GM21825 (cell line): Measurements from ENCODE around the gene EXOC4.

Experiments used
- ATAC-seq: cut with Tn5 transposase; IDR thresholded peaks from one replicate; pipeline ENCODE4 v1.9.1; 2021; ENCODE audit warnings: mild to moderate bottlenecking, moderate library complexity; ENCODE audit not compliant: unreplicated experiment

The EXOC4 gene

DNA sequence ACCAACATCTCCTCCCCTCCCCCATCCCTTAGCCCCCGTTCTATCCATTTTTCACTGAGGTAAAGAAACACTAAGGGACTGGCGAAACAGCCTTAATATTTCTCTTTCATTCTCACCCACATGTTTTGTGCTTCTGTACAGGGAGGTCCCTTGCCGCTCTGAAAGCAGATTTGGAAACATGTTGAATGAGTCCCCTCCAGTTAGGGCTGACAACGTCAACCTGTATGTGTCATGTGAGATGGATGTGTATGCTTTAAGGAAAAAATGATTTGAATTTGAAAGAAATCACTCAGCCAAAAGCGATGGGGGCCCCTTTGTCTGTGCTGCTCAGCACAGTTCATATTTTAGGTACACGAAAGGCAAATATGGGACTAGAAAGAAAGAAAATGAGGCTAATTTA, 560.0 kb downstream of the EXOC4 start:
- no peak for ATAC-seq

DNA sequence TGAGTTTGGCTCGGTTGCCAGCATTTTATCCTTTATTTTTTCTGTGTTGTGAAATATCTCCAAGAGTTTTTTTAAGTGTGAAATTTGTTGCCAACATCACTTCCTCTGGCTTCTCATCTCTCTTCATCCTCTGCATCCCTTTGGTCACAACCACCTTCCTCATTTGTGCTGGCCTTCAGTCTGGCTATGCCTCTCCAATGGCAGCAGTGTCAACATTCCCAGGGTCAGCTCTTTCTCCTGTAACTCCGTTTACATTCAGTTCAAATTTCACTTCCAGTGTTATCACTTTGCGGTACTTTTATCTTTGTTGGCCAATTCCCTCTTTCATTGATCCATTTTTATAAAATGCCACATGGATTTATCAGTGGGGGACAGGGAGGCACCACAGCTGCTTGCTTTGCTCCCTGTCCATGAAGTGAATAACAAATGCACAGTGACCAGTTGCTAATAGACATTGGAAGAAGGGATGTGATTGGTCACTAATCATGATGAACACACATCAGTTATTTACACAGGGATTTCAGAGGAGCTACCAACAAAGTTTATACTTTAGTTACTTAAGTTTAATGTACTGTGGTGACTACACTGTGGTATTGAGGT, 562.8 kb downstream of the EXOC4 start:
- ATAC-seq: no peak

DNA sequence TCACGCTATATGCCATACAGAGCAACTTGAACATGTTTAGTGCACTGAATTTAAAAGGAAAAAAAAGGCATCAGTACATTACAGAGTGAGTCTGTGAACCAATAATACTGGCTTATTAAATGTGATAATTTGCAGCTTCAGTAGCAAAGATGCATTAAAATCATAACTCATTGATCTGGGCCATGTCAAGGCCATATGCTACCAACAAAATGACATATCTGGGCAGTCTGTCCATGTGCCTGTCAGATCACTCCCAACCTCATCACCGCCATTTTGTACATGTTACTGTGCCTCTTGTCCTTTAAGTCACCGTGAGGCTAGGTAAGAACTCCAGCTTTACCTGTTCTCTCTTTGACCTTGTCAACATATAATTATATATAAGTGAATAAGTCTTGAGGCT, 566.8 kb downstream of the EXOC4 start:
- ATAC-seq: no peak

DNA sequence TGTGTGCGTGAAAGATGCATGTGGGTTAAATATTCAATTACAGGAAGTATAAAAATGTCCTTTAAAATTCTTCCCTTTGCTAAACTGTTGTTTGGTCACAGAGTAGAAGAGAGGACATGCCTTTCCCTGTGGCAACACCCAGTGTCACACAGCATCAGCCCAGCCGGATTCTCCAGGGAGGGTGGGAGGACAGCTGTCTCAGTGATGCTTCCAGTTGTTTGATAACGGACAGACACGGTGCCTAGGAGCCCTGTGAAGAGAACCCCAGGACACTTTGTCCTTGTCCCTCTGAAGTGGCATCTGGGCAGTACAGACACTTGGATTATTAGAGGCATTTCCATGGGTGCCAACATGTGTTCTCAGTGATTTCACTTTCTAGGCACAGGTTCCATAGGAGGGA, 567.7 kb downstream of the EXOC4 start:
- ATAC-seq: no peak

DNA sequence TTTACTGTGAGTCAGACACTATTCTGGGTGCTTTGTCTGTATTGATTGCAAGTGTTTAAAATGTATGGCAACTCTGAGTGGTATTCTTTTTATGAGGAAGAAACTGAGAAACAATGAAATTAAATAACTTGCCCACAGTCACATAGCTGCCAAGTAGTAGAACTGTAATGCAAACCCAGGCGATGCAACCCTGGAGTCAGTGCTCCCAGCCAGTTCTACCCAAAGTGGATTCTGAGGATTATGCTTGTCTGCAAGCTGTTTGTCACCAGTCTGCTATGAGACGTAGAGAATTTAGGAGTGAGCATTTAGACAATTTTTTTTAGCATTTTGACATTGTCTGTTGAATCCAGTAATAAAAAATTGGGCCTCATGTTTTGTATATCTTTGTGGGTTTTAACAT, 568.3 kb downstream of the EXOC4 start:
- ATAC-seq: no peak

DNA sequence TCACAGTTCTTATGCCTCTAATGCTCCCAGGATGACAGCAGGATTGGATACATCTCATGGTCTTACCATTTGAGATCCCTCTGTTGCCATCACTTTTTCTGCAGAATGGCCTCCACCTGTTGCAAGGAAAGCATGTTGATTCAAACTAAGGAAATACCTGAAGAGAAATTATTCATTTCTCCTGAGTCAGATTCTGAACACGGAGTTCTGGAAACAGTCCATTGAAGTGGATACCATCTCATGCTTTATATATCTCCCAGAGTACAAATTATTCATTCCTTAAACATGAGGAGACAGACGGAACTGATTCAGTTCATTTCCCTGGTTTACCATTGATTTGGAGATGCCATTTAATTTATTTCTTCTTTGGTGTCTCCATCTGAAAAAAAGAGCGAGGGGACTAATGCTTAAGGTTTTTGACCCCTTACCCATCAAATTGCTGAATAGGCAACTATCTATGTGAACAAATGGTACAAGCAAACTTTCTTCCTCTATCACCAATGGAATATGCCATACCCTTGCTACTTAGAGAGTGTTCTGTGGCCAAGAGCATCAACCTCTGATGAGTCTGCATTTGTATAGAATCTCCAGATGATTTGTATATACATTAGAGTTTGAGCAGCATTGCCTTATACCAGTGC, 569.2 kb downstream of the EXOC4 start:
- no peak for ATAC-seq

DNA sequence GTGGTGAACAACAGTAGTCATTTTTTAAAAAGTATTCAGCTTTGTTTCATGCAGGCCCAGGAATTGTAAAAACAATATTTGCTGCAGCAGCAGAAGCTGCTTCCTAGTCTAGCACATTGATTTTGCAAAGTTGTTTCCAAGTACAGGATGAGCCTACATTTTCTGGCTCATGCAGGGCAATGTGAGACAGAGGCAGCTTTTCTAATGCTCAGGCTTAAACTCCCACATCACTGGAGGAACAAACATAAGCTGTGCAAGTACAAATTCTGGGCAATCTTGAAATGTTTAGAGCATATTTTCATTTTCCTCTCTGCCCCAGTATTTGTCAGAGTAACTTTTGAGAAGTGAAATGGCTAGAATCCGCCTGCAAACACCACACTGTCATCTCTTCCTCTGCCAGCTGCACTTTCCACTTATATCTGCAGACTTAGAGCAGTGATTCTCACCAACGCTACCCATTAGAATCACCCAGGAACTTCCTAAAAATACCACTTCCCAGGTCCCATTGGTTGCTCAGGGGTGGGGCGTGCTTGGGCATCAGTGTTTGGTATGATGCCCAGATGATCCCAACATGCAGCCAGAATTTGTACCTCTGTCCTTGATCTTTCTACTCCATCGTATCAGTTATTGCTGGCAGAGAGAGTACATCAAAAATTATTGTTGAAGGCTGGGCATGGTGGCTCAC, 570.1 kb downstream of the EXOC4 start:
- ATAC-seq: no peak

DNA sequence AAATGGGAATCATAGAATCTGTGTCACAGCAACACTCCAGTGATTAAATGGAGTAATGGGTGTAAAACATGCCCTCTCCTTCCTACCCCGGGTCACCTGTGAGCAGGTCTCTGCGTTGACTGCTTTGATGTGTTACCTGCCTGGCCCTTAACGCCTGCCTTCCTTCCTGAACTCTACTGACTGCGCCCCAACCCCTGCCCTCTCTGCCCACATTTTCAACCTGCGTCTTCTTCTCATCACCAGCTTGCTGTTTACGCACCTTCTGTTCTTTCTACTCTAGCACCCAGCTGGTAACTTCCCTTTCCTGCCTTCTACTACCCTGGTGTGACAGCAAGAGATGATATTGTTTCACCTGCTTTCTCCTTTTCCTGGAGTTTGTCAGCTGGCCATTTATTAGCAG, 571.3 kb downstream of the EXOC4 start:
- ATAC-seq: no peak

DNA sequence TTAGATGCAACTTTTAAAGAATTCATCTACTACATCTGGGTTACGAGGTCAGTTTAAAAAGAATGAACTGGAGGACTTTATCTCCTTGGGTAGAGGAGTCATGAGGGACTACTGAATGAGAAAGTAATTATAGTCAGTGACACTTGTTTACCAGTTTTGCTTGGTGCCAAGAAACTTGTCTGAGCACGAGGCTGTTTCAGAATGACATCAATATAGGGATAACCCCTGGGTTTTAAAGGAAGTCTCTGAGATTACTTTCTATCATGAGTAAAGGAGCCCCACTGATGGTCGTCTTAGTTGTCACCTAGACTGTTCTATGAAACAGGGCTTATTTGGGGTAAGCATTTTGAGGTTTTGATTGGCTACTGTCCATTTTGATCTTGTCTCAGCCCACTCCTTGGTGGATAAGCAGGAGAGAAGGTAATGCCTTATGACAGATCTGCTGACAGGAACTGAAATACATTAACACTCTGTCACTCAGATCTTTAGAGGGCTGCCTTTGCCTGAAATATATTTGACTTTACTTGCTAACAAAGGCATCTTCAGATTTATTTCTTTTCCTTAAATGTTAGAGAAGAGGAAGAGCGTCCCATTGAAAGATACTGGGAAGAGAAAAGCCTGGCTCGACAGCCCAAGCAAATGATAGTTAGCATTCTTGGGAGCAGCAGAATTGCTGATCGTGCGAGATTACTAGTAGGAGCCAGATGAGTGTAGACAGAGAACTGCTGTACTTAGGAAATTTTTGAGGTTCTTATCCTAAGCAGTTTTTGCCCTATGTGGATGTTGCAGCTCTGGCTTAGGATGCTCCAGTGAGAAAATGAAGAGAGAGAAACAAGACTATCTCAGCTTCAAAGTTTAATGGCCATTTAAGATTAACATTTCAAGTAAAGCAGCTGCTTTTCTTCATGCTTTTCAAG, 575.1 kb downstream of the EXOC4 start:
- peak; percentile 79 for ATAC-seq

DNA sequence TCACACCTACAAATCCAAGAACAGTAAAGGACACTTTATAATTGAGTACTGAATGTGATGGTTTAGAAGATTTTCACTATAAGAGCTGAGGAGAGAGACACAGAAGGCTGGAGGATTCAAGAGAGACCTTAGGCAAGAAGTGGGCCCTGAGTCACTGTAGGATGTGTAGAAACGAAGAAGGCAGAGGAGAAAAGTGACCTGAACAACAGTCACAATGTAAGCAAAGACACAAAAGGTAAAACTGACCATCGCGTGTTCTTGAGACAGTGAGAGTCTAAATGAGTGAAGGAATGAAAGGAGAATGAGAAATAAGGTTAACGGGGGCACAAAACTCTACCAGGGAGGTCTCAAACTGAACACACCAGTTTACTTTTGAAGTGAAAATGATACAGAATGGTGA, 576.0 kb downstream of the EXOC4 start:
- ATAC-seq: no peak

DNA sequence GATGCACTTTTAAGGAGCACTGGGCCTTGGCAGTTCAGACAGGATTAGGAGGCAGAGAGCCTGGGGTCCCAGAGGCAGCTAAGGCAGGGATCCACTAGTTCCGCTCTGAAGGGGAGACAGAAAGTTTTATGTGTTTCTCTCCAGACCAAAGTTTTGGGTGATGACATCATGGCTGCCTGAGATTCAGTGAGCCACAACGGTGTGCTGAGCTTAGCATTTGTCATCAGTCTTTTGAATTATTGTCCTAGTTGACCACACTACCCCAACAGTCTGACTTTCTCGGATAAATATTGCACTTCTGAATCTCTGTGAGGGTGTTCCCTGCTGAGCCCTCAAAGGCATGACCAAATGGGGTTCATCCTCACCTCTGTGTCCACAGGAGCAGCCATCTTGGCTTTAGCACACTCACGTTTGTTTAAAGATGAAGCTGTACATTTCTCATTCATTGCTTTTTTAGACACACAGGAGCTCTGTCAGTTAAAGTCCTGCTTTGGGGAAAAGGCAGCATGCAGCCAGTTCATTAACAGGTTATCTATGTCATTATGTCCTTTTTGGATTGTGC, 576.5 kb downstream of the EXOC4 start:
- no peak for ATAC-seq

DNA sequence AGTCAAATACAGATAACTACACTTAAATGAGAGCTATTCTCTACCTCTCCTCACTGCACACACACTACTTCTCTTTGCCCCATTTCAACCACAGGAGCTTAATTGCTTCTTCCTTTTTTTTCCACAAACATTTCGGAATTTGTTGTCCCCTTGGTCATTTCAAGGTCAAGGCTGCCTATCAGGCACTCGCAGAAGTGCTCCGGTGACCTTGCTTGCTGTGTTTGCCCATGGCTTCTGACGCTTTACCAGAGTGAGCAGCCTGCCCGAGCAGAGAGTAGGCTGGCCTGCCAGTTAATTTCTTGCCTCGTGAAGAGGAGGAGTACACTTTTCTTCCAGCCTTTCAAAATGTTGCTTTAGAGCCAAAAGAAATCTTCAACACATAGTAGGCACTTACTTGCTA, 577.2 kb downstream of the EXOC4 start:
- no peak for ATAC-seq

DNA sequence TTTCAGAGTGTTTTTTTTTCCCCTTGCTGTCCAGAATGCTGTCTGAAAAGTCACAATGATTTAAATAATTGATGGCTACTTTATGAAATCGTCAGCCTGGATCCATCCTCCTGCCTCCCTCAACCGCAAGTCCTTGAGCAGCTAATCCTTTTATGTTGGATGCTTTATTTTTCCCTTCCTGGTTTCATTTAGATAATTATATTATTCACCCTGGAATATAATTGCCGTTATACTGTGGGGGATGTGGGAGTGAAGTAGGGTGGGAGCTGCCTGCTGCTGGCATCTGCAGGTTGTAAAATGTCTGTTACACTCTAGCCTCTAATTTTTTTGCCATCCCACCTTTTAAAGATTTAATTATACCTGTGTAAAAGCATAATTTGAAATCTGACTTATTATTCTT, 583.8 kb downstream of the EXOC4 start:
- ATAC-seq: no peak

DNA sequence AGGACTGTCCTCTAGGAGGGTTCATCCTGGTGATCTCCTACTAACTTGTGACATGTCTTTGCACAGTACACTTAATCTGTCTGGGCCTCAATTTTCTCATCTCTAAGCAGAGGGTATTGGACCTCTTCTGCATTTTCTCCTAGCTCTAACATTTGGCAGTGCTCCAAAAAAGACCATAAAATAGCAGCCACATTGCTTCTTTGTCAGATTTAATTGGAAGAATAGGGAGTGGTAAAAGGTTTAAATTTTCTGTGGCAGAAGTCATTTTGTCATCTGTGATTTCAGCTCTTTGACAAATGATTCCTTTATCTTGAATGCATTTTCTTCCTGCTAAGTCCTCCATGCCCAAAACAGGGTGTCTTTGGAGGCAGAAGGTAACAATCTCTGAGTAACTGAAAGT, 584.3 kb downstream of the EXOC4 start:
- no peak for ATAC-seq

DNA sequence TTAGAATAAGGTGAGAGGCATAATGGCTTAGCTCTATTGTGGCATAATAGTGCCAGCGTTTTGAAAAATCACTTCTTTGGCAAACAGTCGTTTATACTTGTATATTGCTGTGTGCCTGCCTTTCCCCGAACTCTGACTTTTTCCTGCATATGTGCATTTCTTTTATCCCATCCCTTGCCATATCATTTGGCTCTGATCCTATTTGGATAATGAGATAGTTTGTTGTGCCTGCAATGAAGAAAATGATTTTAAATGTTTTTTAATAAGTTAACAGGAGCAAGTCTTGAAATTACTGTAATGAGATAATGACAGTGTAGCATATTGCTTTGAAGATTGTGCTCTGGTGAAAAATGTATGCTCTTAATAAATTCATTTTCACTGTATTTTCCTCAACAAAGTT, 586.2 kb downstream of the EXOC4 start:
- no peak for ATAC-seq

DNA sequence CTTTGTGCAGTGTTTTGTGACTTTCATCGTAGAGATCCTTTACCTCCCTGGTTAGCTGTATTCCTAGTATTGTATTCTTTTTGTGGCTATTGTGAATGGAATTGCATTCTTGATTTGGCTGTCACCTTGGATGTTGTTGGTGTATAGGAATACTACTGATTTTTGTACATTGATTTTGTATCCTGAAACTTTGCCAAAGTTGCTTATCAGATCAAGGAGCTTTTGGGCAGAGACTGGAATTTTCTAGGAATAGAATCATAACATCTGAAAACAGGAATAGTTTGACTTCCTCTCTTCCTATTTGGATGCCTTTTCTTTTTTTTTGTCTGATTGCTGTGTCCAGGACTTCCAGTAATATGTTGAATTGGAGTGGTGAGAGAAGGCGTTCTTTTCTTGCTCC, 590.5 kb downstream of the EXOC4 start:
- ATAC-seq: no peak

DNA sequence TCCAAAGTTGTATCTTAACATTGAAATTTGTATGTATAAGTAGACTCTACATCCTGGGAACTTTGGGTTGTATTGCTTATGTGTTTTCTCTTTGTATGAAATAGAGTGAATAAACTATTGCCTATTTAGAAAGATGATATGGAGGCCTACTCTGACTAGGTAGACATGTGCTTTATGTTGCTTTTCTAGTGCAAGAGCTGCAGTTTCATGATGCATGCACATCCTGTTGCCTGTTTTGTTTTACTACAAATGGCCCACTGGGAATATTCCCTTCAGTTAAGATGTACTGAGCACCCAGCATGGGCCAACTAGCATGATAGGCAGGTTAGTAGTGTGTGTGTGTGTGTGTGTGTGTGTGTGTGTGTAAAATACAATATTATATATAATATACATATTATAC, 592.1 kb downstream of the EXOC4 start:
- no peak for ATAC-seq

DNA sequence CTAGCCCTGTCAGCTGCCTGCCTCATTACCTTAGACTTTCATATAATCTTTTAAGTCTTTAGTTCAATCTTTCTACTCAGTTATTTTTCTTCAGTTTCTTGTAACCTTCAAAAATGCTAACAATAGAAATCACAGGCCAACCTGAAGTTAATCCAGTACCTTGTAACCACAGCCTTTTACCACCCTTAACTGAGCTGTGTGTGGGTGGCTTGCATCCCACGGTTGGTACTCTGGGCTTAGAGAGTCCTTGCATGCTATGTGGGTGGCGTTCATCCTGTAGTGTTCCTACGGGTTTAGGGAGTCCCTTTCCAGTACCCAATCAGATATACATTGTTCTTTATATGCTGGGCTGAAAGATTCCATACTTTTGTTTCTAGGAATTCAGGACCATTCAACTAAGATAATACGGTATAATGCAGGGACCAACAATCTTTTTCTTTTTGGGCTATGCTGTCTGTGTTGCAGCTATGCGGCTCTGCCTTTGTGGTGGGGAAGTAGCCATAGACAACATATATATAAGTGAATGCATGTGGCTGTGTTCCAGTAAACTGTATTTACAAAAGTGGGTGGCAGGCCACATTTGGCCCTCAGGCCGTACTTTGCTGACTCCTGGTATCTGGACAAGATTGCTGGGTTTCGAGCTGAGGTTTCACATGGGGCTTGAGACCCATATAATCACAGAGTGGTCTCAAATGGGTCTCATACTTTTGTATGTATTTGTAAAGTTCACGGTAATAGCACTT, 593.5 kb downstream of the EXOC4 start:
- ATAC-seq: no peak

DNA sequence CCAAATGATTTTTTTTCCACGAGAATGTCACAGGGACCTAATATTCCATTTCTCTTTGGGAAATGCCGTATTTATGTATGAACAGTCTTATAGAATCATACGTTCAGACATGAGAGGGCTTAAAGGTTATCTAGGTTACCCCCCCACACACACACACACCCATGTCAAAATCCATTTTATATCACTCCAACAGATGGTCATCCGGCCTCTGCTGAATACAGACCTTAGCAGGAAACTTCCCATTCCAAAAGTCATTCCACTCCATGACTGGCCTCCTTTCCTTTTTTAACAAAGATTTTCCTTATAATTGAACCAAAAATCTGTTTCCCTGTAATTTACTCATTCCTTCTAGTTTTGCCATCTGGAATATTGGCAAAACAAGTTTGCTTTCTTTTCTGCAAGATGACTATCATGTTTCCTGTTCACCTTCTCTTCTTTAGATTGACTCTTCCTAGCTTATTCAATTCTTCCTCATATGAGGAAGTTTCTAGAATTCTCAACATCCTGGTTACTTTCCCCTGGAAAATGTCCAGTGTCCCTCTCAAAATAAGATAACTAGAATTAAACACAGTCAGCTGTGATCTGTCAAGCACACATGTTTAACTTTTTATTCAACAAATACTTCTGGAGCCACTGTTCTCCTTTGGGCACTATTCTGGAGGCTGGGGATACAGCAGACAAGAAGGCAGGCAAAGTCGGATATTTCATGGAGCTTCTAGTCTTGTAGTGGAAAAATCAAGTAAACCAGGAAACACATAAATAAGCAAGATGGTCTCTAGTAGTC, 597.8 kb downstream of the EXOC4 start:
- no peak for ATAC-seq

DNA sequence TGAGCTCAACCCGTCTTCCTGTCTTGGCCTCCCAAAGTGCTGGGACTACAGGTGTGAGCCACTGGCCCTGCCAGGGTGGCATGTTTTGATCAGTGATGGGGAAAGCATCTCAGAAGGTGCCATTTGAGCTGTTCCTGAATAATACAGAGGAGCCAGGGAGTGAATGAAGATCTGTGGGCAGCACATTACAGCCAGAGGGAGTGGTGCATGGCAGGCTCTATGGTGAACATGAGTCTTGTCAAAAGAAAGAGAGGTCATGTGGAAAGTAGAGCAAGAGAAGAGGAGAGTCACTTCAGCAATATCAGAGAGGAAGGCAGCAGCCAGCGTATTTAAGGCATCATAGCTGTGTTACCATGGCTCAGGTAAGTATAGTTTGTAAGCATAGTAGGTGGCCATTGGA, 598.5 kb downstream of the EXOC4 start:
- ATAC-seq: no peak
